Transverse colon (tissue), 4 donors: ENCODE results near the gene NCKAP5L. TPM values are rescaled to one million over a fixed set of nuclear protein-coding genes. Genes with fewer than 3 reads are reported as not detected.

Experiments
- DNase-seq: peaks from one replicate; pipeline ENCODE4 v3.0.0-alpha.2; 2019
- H3K27ac ChIP-seq, 4 donors: fragments of 200-600 bp; sonication (generic); 2 replicates each; pipeline ENCODE4 v1.5.1; 2016 to 2018; ENCODE audit warnings: inconsistent platforms in 4 of 4
- H3K27me3 ChIP-seq: fragments of 200-600 bp; sonication (generic); 2 replicates; pipeline ENCODE4 v1.5.1; 2017; ENCODE audit warnings: inconsistent platforms
- H3K36me3 ChIP-seq, 4 donors: fragments of 200-600 bp; sonication (generic); 2 replicates each; pipeline ENCODE4 v1.5.1; 2017 to 2019; ENCODE audit warnings: inconsistent platforms in 4 of 4
- H3K4me1 ChIP-seq, 4 donors: fragments of 200-600 bp; sonication (generic); 2 replicates each; pipeline ENCODE4 v1.5.1; 2017 to 2020; ENCODE audit warnings: inconsistent platforms in 4 of 4
- H3K4me3 ChIP-seq, 4 donors: fragments of 200-600 bp; sonication (generic); 1 replicate in 1 of 4; 2 replicates in 3 of 4; pipeline versions ENCODE4 v1.5.1 to v1.6.1; 2017 to 2019; ENCODE audit warnings: inconsistent platforms in 4 of 4
- H3K9me3 ChIP-seq, 2 donors: fragments of 200-600 bp; sonication (generic); 2 replicates each; pipeline ENCODE4 v1.5.1; 2017 to 2019; ENCODE audit warnings: inconsistent platforms in 2 of 2
- EP300 ChIP-seq: sonication (generic); formaldehyde crosslinking; IDR thresholded peaks from one replicate; pipeline ENCODE4 v1.6.1; 2017; ENCODE audit warnings: antibody characterized with exemption, low read depth
- POLR2A ChIP-seq: fragments of 450-650 bp; IDR thresholded peaks from one replicate; pipeline ENCODE4 v1.6.1; 2016; ENCODE audit warnings: antibody characterized with exemption, mild to moderate bottlenecking, moderate library complexity
- POLR2AphosphoS5 ChIP-seq, 3 donors: sonication (generic); formaldehyde crosslinking; IDR thresholded peaks; one replicate each; pipeline ENCODE4 v1.6.1; 2016; ENCODE audit warnings: antibody characterized with exemption in 3 of 3
- WGBS, 2 donors: methylation state at CpG; one replicate each; pipeline ENCODE4 v1.1.5; 2018; ENCODE audit warnings: low coverage in 1 of 2; 5-methylcytosine and 5-hydroxymethylcytosine counted together
- in situ Hi-C, 4 donors: fragments of 200-750 bp; cut with MboI; loops; one replicate each; pipeline versions ENCODE4 v1.15.0 to v1.15.1; 2017; ENCODE audit warnings: low sequenced_read_pairs in 3 of 4, low pct_ligation_motif_present in 1 of 4, low pct_unique_long_range_greater_than_20kb in 1 of 4
- intact Hi-C: fragments of 100-400 bp; cut with DNase I; formaldehyde crosslinking; loops from one replicate; pipeline ENCODE4 v1.15.1; 2023; ENCODE audit warnings: low total_unique reads
- total RNA-seq, 4 donors: library from RNA; depleted of rRNA; stranded (reverse); fragments of >200 nt; gene quantifications; one replicate each; pipeline ENCODE4 v1.1.0, GENCODE V29; 2016
- TF ChIP-seq, protein P1 (sequence below), 5 experiments: fragments of 200-600 bp in 3 of 5; fragments of 450-650 bp in 2 of 5; sonication (generic) in 3 of 5; IDR thresholded peaks; 1 replicate in 2 of 5; 2 replicates in 3 of 5; pipeline ENCODE4 v1.5.1; 2016 to 2017; ENCODE audit warnings: antibody characterized with exemption in 5 of 5, inconsistent platforms in 3 of 5, mild to moderate bottlenecking in 2 of 5, moderate library complexity in 1 of 5

Gene NCKAP5L
- total RNA-seq, 4 donors from 2014 or later: 3.4 to 5.1 (median 4.2) TPM

DNA sequence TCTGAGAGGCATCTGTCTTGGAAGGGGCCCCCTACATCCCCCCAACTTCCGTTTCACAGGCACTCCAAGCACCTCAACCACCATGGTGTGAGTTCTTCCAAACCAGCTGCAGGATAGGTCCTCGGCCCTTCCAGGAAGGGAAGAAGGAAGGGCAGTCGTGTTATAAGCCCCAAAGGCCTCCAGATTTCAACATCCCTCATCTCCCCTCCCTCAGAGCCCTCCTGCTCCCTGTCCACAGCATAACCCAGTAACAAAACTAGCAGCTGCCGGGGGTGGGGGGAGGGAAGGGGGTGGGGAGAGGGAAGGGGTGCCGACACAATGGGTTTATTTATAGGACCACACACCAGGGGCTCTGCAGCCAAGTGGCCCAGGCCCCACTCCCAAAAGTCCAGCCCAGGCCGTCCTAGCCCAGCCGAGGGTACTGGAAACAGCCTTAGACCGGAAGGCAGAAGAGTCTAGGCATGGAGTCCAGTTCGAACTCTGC, 18.3 kb downstream of the NCKAP5L start:
- no peaks in the 10 kb centered on the region for H3K36me3 ChIP-seq
- H3K27me3 ChIP-seq: no peaks in the 10 kb centered on the region
- no peak for TF ChIP-seq EP300
- no peak for DNase-seq
- WGBS, 2 donors: 54% methylated on average over 8 of the region's 9 CpGs; no CpG with 5 or more reads in 1 of the 2 donors
- peaks cover 5 to 21% (median 11%) of the 10 kb centered on the region in 4 donors for H3K4me1 ChIP-seq
- intact Hi-C loops: no loop called here
- H3K4me3 ChIP-seq: no peak overlapping the region
- peak overlapping the region; percentile 28 to 73 (median 64) for H3K27ac ChIP-seq
- in situ Hi-C loops: no loop called here
- no peaks in the 10 kb centered on the region for H3K9me3 ChIP-seq

DNA sequence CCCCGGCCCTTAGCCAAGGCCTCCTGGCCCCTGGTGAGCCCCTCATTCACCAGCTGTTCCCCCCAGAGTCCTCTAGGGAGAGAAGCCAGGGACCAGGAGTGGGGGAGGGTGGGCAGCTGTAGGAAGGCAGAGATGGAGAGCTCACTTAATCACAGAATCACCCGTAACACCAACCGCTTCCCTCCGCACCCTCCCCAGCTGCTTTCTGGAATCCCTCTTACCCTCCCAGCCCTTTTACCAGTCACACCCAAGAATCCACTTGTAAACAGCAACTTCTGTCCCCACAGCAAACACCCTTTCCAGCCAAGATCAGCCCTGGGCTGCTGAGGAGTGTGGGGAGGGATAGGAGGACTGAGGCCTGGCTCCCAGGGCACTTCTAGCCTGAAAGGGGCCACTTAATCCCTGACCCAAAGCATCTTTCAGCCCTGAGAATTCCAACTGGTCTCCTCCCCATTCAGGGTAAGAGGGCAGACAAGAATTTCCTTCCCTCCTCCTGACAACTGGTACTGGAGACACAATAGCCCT, 18.8 kb downstream of the NCKAP5L start:
- TF ChIP-seq EP300: no peak
- TF ChIP-seq, protein P1, sequence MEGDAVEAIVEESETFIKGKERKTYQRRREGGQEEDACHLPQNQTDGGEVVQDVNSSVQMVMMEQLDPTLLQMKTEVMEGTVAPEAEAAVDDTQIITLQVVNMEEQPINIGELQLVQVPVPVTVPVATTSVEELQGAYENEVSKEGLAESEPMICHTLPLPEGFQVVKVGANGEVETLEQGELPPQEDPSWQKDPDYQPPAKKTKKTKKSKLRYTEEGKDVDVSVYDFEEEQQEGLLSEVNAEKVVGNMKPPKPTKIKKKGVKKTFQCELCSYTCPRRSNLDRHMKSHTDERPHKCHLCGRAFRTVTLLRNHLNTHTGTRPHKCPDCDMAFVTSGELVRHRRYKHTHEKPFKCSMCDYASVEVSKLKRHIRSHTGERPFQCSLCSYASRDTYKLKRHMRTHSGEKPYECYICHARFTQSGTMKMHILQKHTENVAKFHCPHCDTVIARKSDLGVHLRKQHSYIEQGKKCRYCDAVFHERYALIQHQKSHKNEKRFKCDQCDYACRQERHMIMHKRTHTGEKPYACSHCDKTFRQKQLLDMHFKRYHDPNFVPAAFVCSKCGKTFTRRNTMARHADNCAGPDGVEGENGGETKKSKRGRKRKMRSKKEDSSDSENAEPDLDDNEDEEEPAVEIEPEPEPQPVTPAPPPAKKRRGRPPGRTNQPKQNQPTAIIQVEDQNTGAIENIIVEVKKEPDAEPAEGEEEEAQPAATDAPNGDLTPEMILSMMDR (IDR thresholded peaks at IDR 0.05): no peak
- no peak for TF ChIP-seq POLR2AphosphoS5 (IDR thresholded peaks at IDR 0.05)
- no peak for TF ChIP-seq POLR2A
- DNase-seq: no peak
- Histone ChIP-seq H3K4me3 (no peak overlapping the region), H3K36me3 (no peaks in the 10 kb centered on the region), H3K4me1 (peaks cover 5 to 21% (median 11%) of the 10 kb centered on the region in 4 donors), H3K27me3 (no peaks in the 10 kb centered on the region), H3K27ac (peak overlapping the region; percentile 59 to 73 (median 68)), H3K9me3 (no peaks in the 10 kb centered on the region)
- intact Hi-C loops (no loop called here), in situ Hi-C loops (no loop called here)
- WGBS, 2 donors: 69% methylated on average over 4 of the region's 4 CpGs; no CpG with 5 or more reads in 1 of the 2 donors

DNA sequence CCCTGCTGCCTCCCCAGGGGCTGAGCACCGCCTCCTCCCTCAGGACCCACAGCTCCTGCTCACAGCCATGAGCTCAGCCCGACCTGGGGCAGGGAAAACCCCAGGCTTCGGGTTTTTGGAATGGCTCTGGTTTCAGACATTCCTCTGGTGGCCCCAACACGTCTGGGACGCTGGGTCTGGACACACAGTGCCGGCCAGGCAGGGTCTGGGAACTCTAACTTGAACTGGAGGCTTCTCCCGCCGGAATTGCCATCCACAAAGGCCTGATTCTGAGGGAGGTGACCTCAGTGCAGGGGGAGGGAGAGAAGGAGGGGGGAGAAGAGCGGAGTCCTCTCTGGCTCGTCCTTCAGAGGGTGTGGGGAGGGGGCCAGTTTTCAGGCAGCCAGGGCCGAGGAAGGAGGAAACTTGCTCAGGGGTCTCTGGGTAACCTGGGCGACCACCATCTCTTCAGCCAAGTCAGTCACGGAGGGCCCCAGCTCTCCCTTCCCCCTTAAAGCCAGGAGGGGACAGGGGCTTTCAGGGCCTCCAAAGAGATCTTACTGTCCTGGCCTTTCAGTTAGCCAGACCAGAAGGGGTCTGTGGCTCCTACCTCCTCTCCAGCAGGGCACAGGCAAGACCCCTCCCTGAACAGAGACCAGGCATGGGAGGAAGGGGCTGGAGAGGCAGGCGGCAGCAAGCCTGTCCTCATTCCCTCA, 19.4 kb downstream of the NCKAP5L start:
- Histone ChIP-seq H3K27ac (peak overlapping the region; percentile 59 to 73 (median 68)), H3K9me3 (no peaks in the 10 kb centered on the region), H3K4me3 (no peak overlapping the region), H3K4me1 (peaks cover 5 to 21% (median 11%) of the 10 kb centered on the region in 4 donors), H3K27me3 (no peaks in the 10 kb centered on the region), H3K36me3 (no peaks in the 10 kb centered on the region)
- TF ChIP-seq, protein P1 (IDR thresholded peaks at IDR 0.05): no peak
- TF ChIP-seq EP300: no peak
- no peak for TF ChIP-seq POLR2AphosphoS5 (IDR thresholded peaks at IDR 0.05)
- no peak for TF ChIP-seq POLR2A
- whole genome bisulfite sequencing, 2 donors: 67% methylated on average over 13 of the region's 14 CpGs; no CpG with 5 or more reads in 1 of the 2 donors
- no peak for DNase-seq
- in situ Hi-C loops (no loop called here), intact Hi-C loops (no loop called here)

DNA sequence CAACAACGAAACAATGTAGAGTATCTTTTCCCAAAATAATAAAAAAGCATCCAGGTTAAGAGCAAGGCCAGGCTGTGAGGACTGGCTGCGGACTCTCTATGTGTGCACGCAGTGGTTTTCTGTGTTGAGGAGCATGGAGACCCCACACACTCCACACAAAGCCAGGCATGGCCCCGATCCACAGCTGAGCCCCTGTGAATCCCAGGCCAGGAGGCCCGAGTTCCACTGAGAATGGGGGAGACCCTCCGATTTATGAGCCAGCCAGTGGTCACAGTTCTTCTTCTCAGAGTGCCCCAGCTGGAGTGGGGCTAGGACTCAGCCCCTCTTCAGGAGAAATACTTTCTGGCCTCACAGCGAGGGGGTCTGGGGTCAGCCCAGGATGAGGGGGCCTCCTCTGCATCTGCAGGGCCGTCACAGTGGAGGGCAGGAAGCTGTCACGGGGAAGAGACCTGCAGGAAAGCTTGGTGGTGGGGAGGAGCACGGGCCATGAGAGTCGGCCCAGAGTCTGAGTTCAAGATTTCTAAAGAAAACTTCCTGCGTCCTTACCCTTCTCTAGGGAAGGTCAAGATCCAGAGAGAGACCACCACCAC, 20.1 kb downstream of the NCKAP5L start:
- no peak for DNase-seq
- Histone ChIP-seq H3K4me3 (no peak overlapping the region), H3K27ac (peak overlapping the region in 3 of 4 donors; percentile 6 to 73 (median 68)), H3K4me1 (peaks cover 5 to 21% (median 11%) of the 10 kb centered on the region in 4 donors), H3K36me3 (no peaks in the 10 kb centered on the region), H3K27me3 (no peaks in the 10 kb centered on the region), H3K9me3 (no peaks in the 10 kb centered on the region)
- in situ Hi-C loops (no loop called here), intact Hi-C loops (no loop called here)
- 88 to 92% methylated on average over 8 to 12 of the region's 12 CpGs for WGBS, 2 donors
- no peak for TF ChIP-seq EP300
- no peak for TF ChIP-seq POLR2AphosphoS5 (IDR thresholded peaks at IDR 0.05)
- TF ChIP-seq POLR2A: no peak
- TF ChIP-seq, protein P1 (IDR thresholded peaks at IDR 0.05): no peak
